Suprapubic skin (tissue), 4 donors: ENCODE measurements around the gene KRT36. TPM values are rescaled to one million over a fixed set of nuclear protein-coding genes. Genes with fewer than 3 reads are reported as not detected.

Experiments
- DNase-seq, 2 donors: peaks; one replicate each; pipeline ENCODE4 v3.0.0-alpha.2; 2019; ENCODE audit warnings: low spot score in 2 of 2
- H3K27ac ChIP-seq: fragments of 200-600 bp; sonication (generic); one replicate; pipeline ENCODE4 v1.5.1; 2019
- H3K27me3 ChIP-seq: fragments of 200-600 bp; sonication (generic); one replicate; pipeline ENCODE4 v1.5.1; 2019
- H3K36me3 ChIP-seq: fragments of 200-600 bp; sonication (generic); one replicate; pipeline ENCODE4 v1.5.1; 2019
- H3K4me1 ChIP-seq: fragments of 200-600 bp; sonication (generic); one replicate; pipeline ENCODE4 v1.5.1; 2019
- H3K4me3 ChIP-seq: fragments of 200-600 bp; sonication (generic); one replicate; pipeline ENCODE4 v1.5.1; 2019; ENCODE audit warnings: mild to moderate bottlenecking
- H3K9me3 ChIP-seq: fragments of 200-600 bp; sonication (generic); one replicate; pipeline ENCODE4 v1.5.1; 2019
- CTCF ChIP-seq, 2 donors: fragments of 200-600 bp in 1 of 2; fragments of 450-650 bp in 1 of 2; sonication (generic) in 1 of 2; IDR thresholded peaks; one replicate each; pipeline ENCODE4 v1.5.1; 2016 to 2019; ENCODE audit warnings: antibody characterized with exemption in 2 of 2, mild to moderate bottlenecking in 1 of 2, moderate library complexity in 1 of 2
- EP300 ChIP-seq: sonication (generic); formaldehyde crosslinking; IDR thresholded peaks from one replicate; pipeline ENCODE4 v1.6.1; 2017; ENCODE audit warnings: antibody characterized with exemption
- POLR2A ChIP-seq, 2 donors: fragments of 450-650 bp; IDR thresholded peaks; one replicate each; pipeline ENCODE4 v1.6.1; 2017; ENCODE audit warnings: antibody characterized with exemption in 2 of 2, mild to moderate bottlenecking in 2 of 2, moderate library complexity in 2 of 2
- POLR2AphosphoS5 ChIP-seq, 3 donors: sonication (generic); formaldehyde crosslinking; IDR thresholded peaks; one replicate each; pipeline ENCODE4 v1.6.1; 2017; ENCODE audit warnings: antibody characterized with exemption in 3 of 3
- WGBS: methylation state at CpG from one replicate; pipeline ENCODE4 v1.1.5; 2018; 5-methylcytosine and 5-hydroxymethylcytosine counted together
- total RNA-seq, 4 donors: library from RNA; depleted of rRNA; stranded (reverse); fragments of >200 nt; gene quantifications; one replicate each; pipeline ENCODE4 v1.1.0, GENCODE V29; 2016

The KRT36 gene
- 1 to 10 TPM in 2 of 4 donors, under 1 TPM in 1, not detected in 1; 0.79 to 3.9 (median 1.2) TPM for total RNA-seq

- Histone ChIP-seq H3K4me3 (no peak within 1 kb of the TSS), H3K4me1 (no peaks in the 10 kb centered on the region), H3K27me3 (peaks cover 10% of the 10 kb centered on the region), H3K27ac (no peak within 1 kb of the TSS), H3K36me3 (no peaks in the 10 kb centered on the region), H3K9me3 (no peaks in the 10 kb centered on the region)
- WGBS = 100% methylated on average over 3 of the region's 12 CpGs
- TF ChIP-seq POLR2AphosphoS5 (IDR thresholded peaks at IDR 0.05) (no peak), CTCF (IDR thresholded peaks at IDR 0.05) (no peak), POLR2A (IDR thresholded peaks at IDR 0.05) (no peak), EP300 (no peak)
- DNase-seq = no peak
Measured at GRCh38 chr17:41489531-41489930, at the start of gene KRT36. Gene KRT36 (minus strand): TSS chr17:41489910. CDS start chr17:41489864, 46 bp downstream.

GRCh38 chr17:41539071-41539492, 49.4 kb upstream of the KRT36 start:
- peak in 1 of 2 donors; percentile 49 for DNase-seq
- Histone ChIP-seq H3K4me1 (peaks cover 10% of the 10 kb centered on the region), H3K4me3 (no peak overlapping the region), H3K27ac (peak overlapping the region; percentile 54), H3K36me3 (no peaks in the 10 kb centered on the region), H3K27me3 (peaks cover 7% of the 10 kb centered on the region), H3K9me3 (no peaks in the 10 kb centered on the region)
- TF ChIP-seq POLR2A (IDR thresholded peaks at IDR 0.05) = no peak
- 46% methylated on average over 5 of the region's 5 CpGs for WGBS

- 76% methylated on average over 5 of the region's 5 CpGs for WGBS
Measured at GRCh38 chr17:41538565-41538991, 48.9 kb upstream of the KRT36 start.

GRCh38 chr17:41537990-41538389, 48.3 kb upstream of the KRT36 start:
- Histone ChIP-seq H3K27ac (peak overlapping the region; percentile 48), H3K4me1 (peaks cover 10% of the 10 kb centered on the region), H3K4me3 (no peak overlapping the region), H3K9me3 (no peaks in the 10 kb centered on the region), H3K27me3 (peaks cover 7% of the 10 kb centered on the region), H3K36me3 (no peaks in the 10 kb centered on the region)
- peak in 1 of 2 donors; percentile 55 for DNase-seq
- TF ChIP-seq CTCF (IDR thresholded peaks at IDR 0.05) (no peak), POLR2AphosphoS5 (IDR thresholded peaks at IDR 0.05) (no peak), EP300 (no peak), POLR2A (IDR thresholded peaks at IDR 0.05) (no peak)
- WGBS = 61% methylated on average over 9 of the region's 9 CpGs

More at GRCh38 chr17:41538565-41538991, 48.9 kb upstream of the KRT36 start:
- Histone ChIP-seq H3K27ac (peak overlapping the region; percentile 54), H3K36me3 (no peaks in the 10 kb centered on the region), H3K27me3 (peaks cover 7% of the 10 kb centered on the region), H3K4me3 (no peak overlapping the region), H3K4me1 (peaks cover 10% of the 10 kb centered on the region), H3K9me3 (no peaks in the 10 kb centered on the region)
- no peak for DNase-seq
- TF ChIP-seq POLR2A (IDR thresholded peaks at IDR 0.05) (no peak), EP300 (no peak), CTCF (IDR thresholded peaks at IDR 0.05) (no peak), POLR2AphosphoS5 (IDR thresholded peaks at IDR 0.05) (no peak)

GRCh38 chr17:41537614-41537954, 47.9 kb upstream of the KRT36 start:
- H3K27ac ChIP-seq = peak overlapping the region; percentile 48
- 71% methylated on average over 7 of the region's 7 CpGs for WGBS
- peak in 1 of 2 donors; percentile 46 for DNase-seq
- TF ChIP-seq CTCF (IDR thresholded peaks at IDR 0.05) = no peak
- TF ChIP-seq POLR2AphosphoS5 (IDR thresholded peaks at IDR 0.05) = no peak
- TF ChIP-seq EP300 = no peak
- no peak for TF ChIP-seq POLR2A (IDR thresholded peaks at IDR 0.05)
- no peak overlapping the region for H3K4me3 ChIP-seq
- H3K4me1 ChIP-seq = peaks cover 10% of the 10 kb centered on the region
- no peaks in the 10 kb centered on the region for H3K36me3 ChIP-seq
- no peaks in the 10 kb centered on the region for H3K9me3 ChIP-seq
- H3K27me3 ChIP-seq = peaks cover 7% of the 10 kb centered on the region
